K562 (cell line): ENCODE measurements around the gene KPNA1. TPM values are rescaled to one million over a fixed set of nuclear protein-coding genes. Genes with fewer than 3 reads are reported as not detected.

Experiments
- ATAC-seq: fragments of 200-7000 bp; cut with Tn5 transposase; 3 replicates; pipeline ENCODE4 v1.9.1; 2020; ENCODE audit warnings: moderate library complexity
- BruUV-seq: library from RNA; stranded (reverse); fragments of 400-500 nt; replicated peaks from 2 replicates; lab custom pipeline; 2021; lab: Mats Ljungman, UMichigan
- CTCF ChIA-PET: fragments of 300-600 bp; formaldehyde crosslinking; extraction: SDS; loops from one replicate; lab custom pipeline; 2021; ENCODE audit warnings: low intra/inter-chr PET ratio; lab: Yijun Ruan, JAX
- POLR2A ChIA-PET: fragments of 300-600, 350-650 bp; sonication (Branson Sonifier 250); formaldehyde crosslinking; extraction: SDS; loops from one replicate; lab custom pipeline; 2021; ENCODE audit warnings: antibody characterized with exemption, inconsistent platforms; lab: Yijun Ruan, JAX
- DNase-seq, 4 experiments: peaks; one replicate each; pipeline versions ENCODE4 v3.0.0 to v3.0.0-alpha.2; 2011 to 2018; ENCODE audit warnings: low spot score in 3 of 4, mixed read lengths in 3 of 4; ENCODE audit errors: extremely low read depth in 1 of 4
- FAIRE-seq: peaks from 2 replicates; lab custom pipeline; 2011; peaks lifted over from hg19 to GRCh38; lab: Jason Lieb, UNC
- H2AFZ ChIP-seq: 2 replicates; pipeline ENCODE4 v1.6.0; 2011; ENCODE audit warnings: low read depth, low read length, control low read depth, inconsistent platforms
- H3K27ac ChIP-seq: fragments of 200-600 bp; 3 replicates; pipeline ENCODE4 v1.8.0; 2011; ENCODE audit warnings: low read depth, mild to moderate bottlenecking, control low read depth, inconsistent platforms, low read length, moderate library complexity, mixed read lengths; ENCODE audit errors: extremely low read depth
- H3K27me3 ChIP-seq, 2 experiments: fragments of 300-600 bp in 1 of 2; 2 replicates in 1 of 2; 3 replicates in 1 of 2; pipeline versions ENCODE4 v1.6.0 to v1.8.0; 2011; ENCODE audit warnings: inconsistent platforms in 2 of 2, low read length in 2 of 2, mild to moderate bottlenecking in 1 of 2, mixed read lengths in 1 of 2, moderate library complexity in 1 of 2; ENCODE audit not compliant: control insufficient read depth in 2 of 2, insufficient read depth in 2 of 2
- H3K36me3 ChIP-seq: fragments of 300-600 bp; 3 replicates; pipeline ENCODE4 v1.8.0; 2011; ENCODE audit warnings: mild to moderate bottlenecking, low read length, inconsistent platforms; ENCODE audit not compliant: control insufficient read depth, insufficient read depth
- H3K4me1 ChIP-seq, 2 experiments: fragments of 200-600 bp in 1 of 2; replicated peaks in 1 of 2; 2 replicates in 1 of 2; 3 replicates in 1 of 2; pipeline versions ENCODE4 v1.5.1 to v1.8.0; 2011; ENCODE audit warnings: inconsistent platforms in 2 of 2, low read length in 2 of 2, mild to moderate bottlenecking in 1 of 2, mixed read lengths in 1 of 2, moderate library complexity in 1 of 2; ENCODE audit not compliant: control insufficient read depth in 2 of 2, insufficient read depth in 2 of 2
- H3K4me2 ChIP-seq: 2 replicates; pipeline ENCODE4 v1.6.1; 2011; ENCODE audit warnings: low read length, control low read depth, inconsistent platforms, mixed read lengths; ENCODE audit not compliant: insufficient read depth
- H3K4me3 ChIP-seq: fragments of 200-600 bp; sonication (generic), shearing (Covaris generic); 2 replicates; pipeline ENCODE4 v1.5.1; 2016; ENCODE audit warnings: control low read depth, inconsistent platforms
- H3K79me2 ChIP-seq: fragments of 200-600 bp; 3 replicates; pipeline ENCODE4 v1.8.0; 2011; ENCODE audit warnings: low read length, inconsistent platforms; ENCODE audit not compliant: control insufficient read depth, insufficient read depth
- H3K9ac ChIP-seq, 2 experiments: 2 replicates each; pipeline versions ENCODE4 v1.6.0 to v1.6.1; 2011; ENCODE audit warnings: low read depth in 2 of 2, low read length in 2 of 2, control low read depth in 1 of 2, inconsistent platforms in 1 of 2, mild to moderate bottlenecking in 1 of 2, mixed read lengths in 1 of 2; ENCODE audit not compliant: insufficient read depth in 1 of 2
- H3K9me1 ChIP-seq: one replicate; pipeline ENCODE4 v1.6.0; 2011; ENCODE audit warnings: inconsistent platforms, mild to moderate bottlenecking, low read length, moderate library complexity; ENCODE audit not compliant: control insufficient read depth, insufficient read depth
- H3K9me3 ChIP-seq: replicated peaks from 2 replicates; pipeline ENCODE4 v1.5.1; 2011; ENCODE audit warnings: low read depth, low read length, inconsistent platforms; ENCODE audit not compliant: control insufficient read depth, insufficient read depth
- H4K20me1 ChIP-seq: replicated peaks from 2 replicates; pipeline ENCODE4 v1.6.1; 2011; ENCODE audit warnings: low read length, inconsistent platforms, mixed read lengths; ENCODE audit not compliant: control insufficient read depth, insufficient read depth
- CBX2 ChIP-seq: fragments of 200-600 bp; sonication (generic); IDR thresholded peaks from one replicate; pipeline ENCODE4 v1.6.1; 2012; ENCODE audit warnings: mild to moderate bottlenecking, low read length, inconsistent platforms; ENCODE audit not compliant: insufficient read depth, poor library complexity, severe bottlenecking
- CSDE1 ChIP-seq, 2 experiments: fragments of 450-650 bp; IDR thresholded peaks; 2 replicates each; pipeline ENCODE4 v1.6.1; 2016; ENCODE audit warnings: mild to moderate bottlenecking in 1 of 2
- FOSL1 ChIP-seq: fragments of 200-800 bp; sonication (Bioruptor generic); conservative IDR thresholded peaks from 2 replicates; pipeline ENCODE4 v1.6.1; 2016; ENCODE audit warnings: missing genetic modification characterization, missing compliant biosample characterization
- MIER1 ChIP-seq: fragments of 450-650 bp; IDR thresholded peaks from 2 replicates; pipeline ENCODE4 v1.6.1; 2016; ENCODE audit warnings: antibody characterized with exemption, mild to moderate bottlenecking, low read depth
- NCOA6 ChIP-seq: fragments of 450-650 bp; IDR thresholded peaks from 2 replicates; pipeline ENCODE4 v1.6.1; 2017; ENCODE audit warnings: mild to moderate bottlenecking
- NFATC3 ChIP-seq: fragments of 450-650 bp; IDR thresholded peaks from 2 replicates; pipeline ENCODE4 v1.6.1; 2017; ENCODE audit warnings: mild to moderate bottlenecking
- POLR3A ChIP-seq: IDR thresholded peaks from 2 replicates; pipeline ENCODE4 v1.6.1; 2011; ENCODE audit warnings: borderline replicate concordance, mild to moderate bottlenecking, moderate library complexity; ENCODE audit not compliant: insufficient read length, insufficient read depth; ENCODE audit errors: extremely low read depth
- POLR3G ChIP-seq: IDR thresholded peaks from 2 replicates; pipeline ENCODE4 v1.6.1; 2011; ENCODE audit not compliant: insufficient read length, insufficient replicate concordance; ENCODE audit errors: extremely low read depth
- RFX1 ChIP-seq: fragments of 450-650 bp; IDR thresholded peaks from 2 replicates; pipeline ENCODE4 v1.6.1; 2016; ENCODE audit warnings: mild to moderate bottlenecking, moderate library complexity
- TRIM24 ChIP-seq, 2 experiments: fragments of 450-650 bp; IDR thresholded peaks; 2 replicates each; pipeline ENCODE4 v1.6.1; 2016
- ZNF239 ChIP-seq: fragments of 250-450 bp; sonication (Bioruptor Pico); IDR thresholded peaks from 2 replicates; pipeline ENCODE4 v1.4.0; 2020; ENCODE audit warnings: mild to moderate bottlenecking
- WGBS: fragments of 100-300 bp; shearing (Covaris generic); methylation state at CpG from one replicate; pipeline ENCODE4 v1.1.6; 2016; ENCODE audit warnings: low coverage, mixed read lengths; ENCODE audit not compliant: insufficient coverage; ENCODE audit errors: missing lambda C conversion rate; 5-methylcytosine and 5-hydroxymethylcytosine counted together
- in situ Hi-C: fragments of 300-500 bp; cut with MboI; formaldehyde crosslinking; loops from 4 replicates; pipeline ENCODE4 v1.15.0; 2018; ENCODE audit warnings: inconsistent platforms, mixed read lengths
- intact Hi-C: fragments of 100-400 bp; cut with micrococcal nuclease; formaldehyde crosslinking; loops from 2 replicates; pipeline ENCODE4 v1.14.2; 2022
- polyA plus RNA-seq, 8 experiments: library from polyadenylated mRNA; depleted of rRNA in 4 of 8; stranded (reverse) in 5 of 8; unstranded in 3 of 8; fragments of >200 nt; fragmentation: Nextera tagmentation in 2 of 8; fragmentation: Illumina TruSeq in 1 of 8; extraction: Ambion mirVana in 2 of 8; extraction: Trizol in 1 of 8; gene quantifications; 2 replicates each; pipeline versions ENCODE4 v1.2.1 to v1.2.3, GENCODE V29; 2011 to 2014; ENCODE audit warnings: inconsistent platforms in 1 of 8, missing spikeins in 1 of 8
- total RNA-seq, 7 experiments: library from RNA; depleted of rRNA in 6 of 7; stranded (reverse); fragments of >200 nt in 6 of 7; fragmentation: Illumina TruSeq in 2 of 7; extraction: Trizol in 2 of 7; gene quantifications; 2 replicates each; pipeline versions ENCODE4 v1.2.1 to v1.2.3, GENCODE V29; 2011 to 2021; ENCODE audit warnings: low replicate concordance in 1 of 7
- TF ChIP-seq, protein P1 (sequence below): sonication (generic); formaldehyde crosslinking; IDR thresholded peaks from 2 replicates; pipeline ENCODE4 v1.8.0; 2022; ENCODE audit warnings: missing genetic modification reagents, mild to moderate bottlenecking, borderline replicate concordance

KPNA1 gene
- total and polyA plus RNA-seq, 9 of the 15 experiments (the other 6 are each of a cell fraction or from before 2014, with no cell fraction given), result 9.3 to 53.8 (median 33.5) TPM

DNA sequence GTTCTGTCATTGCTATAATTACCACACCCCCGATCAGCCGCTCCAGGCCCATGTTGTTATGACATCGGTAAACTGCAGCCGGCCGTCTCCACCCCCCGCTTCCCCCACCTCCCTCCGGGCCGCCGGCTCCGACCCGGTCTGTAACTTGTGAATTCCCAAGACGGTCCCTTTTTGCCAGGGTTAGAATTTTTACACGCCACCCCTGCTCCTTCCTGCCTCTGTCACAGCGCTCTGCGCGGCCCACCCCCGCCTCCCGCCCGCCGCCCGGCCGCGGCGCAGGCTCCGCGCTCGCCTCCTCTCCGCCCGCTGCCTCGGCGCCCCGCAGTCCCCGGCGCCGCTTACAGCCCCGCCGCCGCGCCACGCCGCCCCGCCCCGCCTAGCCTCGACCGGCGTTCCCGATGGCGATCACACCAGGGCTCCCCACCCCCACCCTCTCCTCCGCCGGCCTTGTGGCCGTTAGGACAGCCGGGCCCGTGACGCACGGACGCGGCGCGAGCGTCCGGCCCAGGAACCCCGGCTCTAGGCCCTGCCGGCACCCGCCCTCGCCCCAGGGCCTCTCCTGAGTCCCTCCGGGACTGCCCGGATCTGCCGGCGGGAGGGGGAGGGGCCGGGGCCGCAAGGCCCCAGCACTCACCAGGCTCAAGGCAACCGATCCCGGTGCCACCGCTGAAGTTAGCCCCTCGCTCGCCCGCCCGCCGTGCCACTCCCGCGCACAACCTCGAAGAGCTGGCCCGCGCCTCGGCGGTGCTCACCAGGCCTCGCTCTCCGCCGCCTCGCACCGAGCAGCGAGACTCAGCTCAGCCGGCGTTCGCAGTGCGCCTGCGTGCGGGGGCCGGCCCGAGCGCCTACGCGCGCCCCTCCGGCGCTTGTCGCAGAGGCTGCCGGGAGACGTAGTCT lies at the start of gene KPNA1 (continued):
- peak; percentile 61 for TF ChIP-seq RFX1
- TF ChIP-seq FOSL1 (tag), result 0 out of 2 replicates have a peak, but pooled peaks have one; percentile 26

GRCh38 chr3:122564155-122564912 lies 49.6 kb upstream of the KPNA1 start, which contains the start of the genes DTX3L and PARP9:
Gene DTX3L (plus strand): TSS chr3:122564338. CDS start chr3:122564427, 89 bp downstream.
Gene PARP9 (minus strand): TSS chr3:122564300. CDS start chr3:122559620, 4,680 bp downstream.
- no peaks in the 10 kb centered on the region for H3K9me1 ChIP-seq
- peak within 1 kb of the TSS; percentile 80 for H3K27ac ChIP-seq
- peak; percentile 64 to 81 (median 69) for DNase-seq
- ChIA-PET POLR2A (interaction anchor here (0.8 to 1.2 kb wide), 2 partner anchors 9 kb away, joined by 3 to 4 read pairs; no protein-coding TSS in a partner anchor), CTCF (no interaction called here)
- H3K4me1 ChIP-seq, result peaks cover 8% of the 10 kb centered on the region in 2 experiments; a peak in 4 of 5 replicates
- H3K4me2 ChIP-seq, result peak within 1 kb of the TSS; percentile 78
- peak within 1 kb of the TSS; percentile 81 to 89 for H3K9ac ChIP-seq
- FAIRE-seq, result no peak
- H2AFZ ChIP-seq, result peak within 1 kb of the TSS; percentile 91
- intact Hi-C loops (loop anchor here (5.0 to 10.0 kb wide), 4 partner anchors 110 to 460 kb away; partner anchors contain the start of gene SEMA5B), in situ Hi-C loops (no loop called here)
- ATAC-seq, result peak; percentile 96
- no peaks in the 10 kb centered on the region for H3K9me3 ChIP-seq
- no peaks in the 10 kb centered on the region for H4K20me1 ChIP-seq
- no peaks in the 10 kb centered on the region for H3K27me3 ChIP-seq
- H3K4me3 ChIP-seq, result peak within 1 kb of the TSS; percentile 66
- peaks cover 10% of the 10 kb centered on the region; the same call in 2 of the 3 replicates for H3K79me2 ChIP-seq
- WGBS, result 3% methylated on average over 14 of the region's 56 CpGs
- H3K36me3 ChIP-seq, result peaks cover 7% of the 10 kb centered on the region; the same call in 1 of the 3 replicates
- BruUV-seq, result no TSS peak
- TF ChIP-seq MIER1, result no peak
- no peak for TF ChIP-seq NFATC3
- TF ChIP-seq CSDE1 (IDR thresholded peaks at IDR 0.05), result no peak
- TF ChIP-seq, protein P1, sequence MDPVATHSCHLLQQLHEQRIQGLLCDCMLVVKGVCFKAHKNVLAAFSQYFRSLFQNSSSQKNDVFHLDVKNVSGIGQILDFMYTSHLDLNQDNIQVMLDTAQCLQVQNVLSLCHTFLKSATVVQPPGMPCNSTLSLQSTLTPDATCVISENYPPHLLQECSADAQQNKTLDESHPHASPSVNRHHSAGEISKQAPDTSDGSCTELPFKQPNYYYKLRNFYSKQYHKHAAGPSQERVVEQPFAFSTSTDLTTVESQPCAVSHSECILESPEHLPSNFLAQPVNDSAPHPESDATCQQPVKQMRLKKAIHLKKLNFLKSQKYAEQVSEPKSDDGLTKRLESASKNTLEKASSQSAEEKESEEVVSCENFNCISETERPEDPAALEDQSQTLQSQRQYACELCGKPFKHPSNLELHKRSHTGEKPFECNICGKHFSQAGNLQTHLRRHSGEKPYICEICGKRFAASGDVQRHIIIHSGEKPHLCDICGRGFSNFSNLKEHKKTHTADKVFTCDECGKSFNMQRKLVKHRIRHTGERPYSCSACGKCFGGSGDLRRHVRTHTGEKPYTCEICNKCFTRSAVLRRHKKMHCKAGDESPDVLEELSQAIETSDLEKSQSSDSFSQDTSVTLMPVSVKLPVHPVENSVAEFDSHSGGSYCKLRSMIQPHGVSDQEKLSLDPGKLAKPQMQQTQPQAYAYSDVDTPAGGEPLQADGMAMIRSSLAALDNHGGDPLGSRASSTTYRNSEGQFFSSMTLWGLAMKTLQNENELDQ (CRISPR knock-in tag), result no peak
- TF ChIP-seq NCOA6, result no peak
- TF ChIP-seq CBX2, result no peak
- TF ChIP-seq POLR3A, result no peak
- no peak for TF ChIP-seq POLR3G
- TF ChIP-seq TRIM24 (IDR thresholded peaks at IDR 0.05), result no peak
- no peak for TF ChIP-seq ZNF239 (CRISPR knock-in tag)
